Suppressor macrophage treated with lipopolysaccharide for 1 hour (primary cell): ENCODE data around the gene FYN.
"Not testable (repeated sequence)": the region's sequence is repeated elsewhere in the genome, so short reads cannot be mapped to it uniquely, and the experiment has no call there.

Experiments used
- DNase-seq, 3 donors: peaks; one replicate each; pipeline ENCODE4 v3.0.0-alpha.2; 2020 to 2022

FYN gene

GRCh38 chr6:111696814-111697213 is 176.4 kb downstream of the FYN start:
- no peak for DNase-seq

GRCh38 chr6:111692327-111693164 is 180.7 kb downstream of the FYN start:
- DNase-seq: no peak

DNA sequence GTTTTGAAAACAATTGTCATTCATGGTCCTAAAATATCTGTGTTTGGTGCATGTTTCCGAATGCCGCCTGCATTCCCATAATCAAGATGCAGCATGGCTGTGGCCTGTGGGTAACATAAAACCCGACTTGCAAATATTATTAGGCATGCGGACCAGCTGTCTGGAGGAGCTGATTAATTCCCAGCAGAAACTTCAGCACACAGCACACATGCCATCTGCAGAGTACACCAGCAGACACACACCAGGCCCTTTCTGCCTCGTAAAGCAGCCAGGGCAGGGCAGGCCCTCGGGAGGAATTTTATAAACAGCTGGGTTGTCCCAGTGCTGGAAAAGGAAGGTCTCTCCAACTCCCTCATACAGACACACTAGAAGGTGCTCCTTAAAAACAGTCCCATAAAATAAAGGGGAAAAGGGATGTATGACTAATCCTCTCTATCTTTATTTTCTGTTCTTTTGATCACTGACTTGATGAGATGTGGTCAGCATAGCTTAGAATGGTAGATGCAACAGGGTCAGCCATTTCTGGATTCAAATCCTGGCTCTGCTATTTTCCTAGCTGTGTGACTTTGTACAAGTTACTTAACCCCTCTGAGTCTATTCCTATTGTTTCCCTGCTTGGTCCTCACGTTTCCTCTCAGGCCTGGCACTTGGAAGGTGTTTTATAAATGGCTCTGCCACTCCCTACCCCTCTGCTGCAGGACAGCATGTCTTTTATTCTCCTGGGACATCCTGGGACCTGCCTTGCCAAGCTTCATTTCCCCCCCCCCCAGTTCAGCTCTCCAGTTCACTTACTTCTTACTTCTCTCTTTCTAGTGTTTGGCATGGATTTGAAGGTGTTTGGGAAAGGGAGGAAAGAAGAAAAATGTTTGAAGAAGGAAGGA is 181.7 kb downstream of the FYN start:
- DNase-seq: no peak

DNA sequence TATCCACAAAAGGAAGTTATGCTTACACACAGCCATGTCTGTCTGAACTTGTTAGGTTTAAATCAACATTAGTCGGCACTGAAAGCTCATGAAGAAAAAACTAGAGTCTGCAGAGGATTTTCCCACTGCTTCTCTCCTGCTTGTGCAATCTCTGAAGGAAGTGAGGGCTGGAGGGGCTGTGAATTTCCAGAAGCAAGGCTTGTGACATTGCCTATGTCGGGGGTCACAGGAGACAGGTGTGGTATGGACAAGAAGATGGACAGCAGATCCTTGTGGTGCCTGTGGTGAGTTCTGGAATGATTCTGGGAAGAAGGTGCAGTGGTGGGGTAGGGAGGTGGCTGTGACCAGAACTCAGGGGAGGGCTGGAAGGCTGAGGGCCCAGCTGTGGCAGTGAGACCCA is 183.3 kb downstream of the FYN start:
- DNase-seq: no peak

DNA sequence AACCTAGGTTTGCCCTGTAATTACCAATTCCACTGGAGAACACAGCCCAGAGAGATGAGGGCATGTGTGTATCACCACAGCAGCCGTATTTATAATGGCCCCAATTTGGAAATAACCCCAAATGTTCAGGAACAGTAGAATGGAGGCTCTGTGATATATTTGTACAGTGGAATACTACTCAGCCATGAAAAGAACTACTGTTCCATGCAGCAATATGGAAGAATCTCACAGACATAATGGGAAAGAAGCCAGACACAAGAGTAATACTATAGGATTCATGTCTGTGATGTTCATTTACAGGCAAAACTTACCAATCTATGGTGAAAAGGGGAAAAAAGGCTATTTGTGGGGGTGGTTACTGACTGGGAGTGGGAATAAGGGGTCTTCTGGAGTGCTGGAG is 183.8 kb downstream of the FYN start:
- no peak for DNase-seq

- DNase-seq: no peak
Observed at GRCh38 chr6:111688331-111688730, 184.9 kb downstream of the FYN start.

- no peak for DNase-seq
Observed at GRCh38 chr6:111687652-111688051, 185.6 kb downstream of the FYN start.

DNA sequence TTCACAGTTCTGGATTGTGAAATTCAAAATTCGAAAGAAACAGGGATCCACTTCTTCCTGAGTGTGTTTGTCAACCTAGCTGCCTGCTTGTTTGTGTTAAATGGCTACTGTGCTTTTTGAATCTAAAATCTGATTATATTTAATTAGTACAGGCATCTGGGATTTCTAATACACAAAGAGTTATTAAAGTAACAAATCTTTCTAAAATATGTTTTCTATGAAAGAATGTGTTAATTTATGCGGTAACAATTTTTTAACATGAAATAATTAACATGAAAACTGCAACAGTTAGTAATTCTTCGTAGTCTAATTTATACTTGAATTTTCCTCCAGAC is 186.4 kb downstream of the FYN start:
- no peak for DNase-seq

- no peak for DNase-seq
Observed at GRCh38 chr6:111686249-111686931, 186.9 kb downstream of the FYN start.

DNA sequence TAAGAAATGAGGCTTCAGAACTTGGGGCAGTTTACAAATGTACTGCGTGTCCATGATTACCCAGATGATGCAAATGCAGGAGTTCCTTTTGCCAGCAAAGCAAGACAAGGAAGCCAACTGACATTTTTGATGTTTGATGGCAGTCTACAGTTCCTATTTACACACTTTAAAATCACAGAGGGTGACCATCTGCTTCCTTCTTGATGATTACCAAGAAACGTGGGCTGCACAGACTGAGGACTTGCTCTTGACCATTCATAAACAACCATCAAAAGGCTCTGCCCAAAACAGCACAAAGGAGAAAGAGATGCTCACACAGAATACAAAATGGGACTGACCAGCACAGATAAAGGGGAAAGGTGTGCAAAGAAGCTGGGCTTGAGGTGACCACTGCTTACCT is 187.7 kb downstream of the FYN start:
- no peak for DNase-seq

DNA sequence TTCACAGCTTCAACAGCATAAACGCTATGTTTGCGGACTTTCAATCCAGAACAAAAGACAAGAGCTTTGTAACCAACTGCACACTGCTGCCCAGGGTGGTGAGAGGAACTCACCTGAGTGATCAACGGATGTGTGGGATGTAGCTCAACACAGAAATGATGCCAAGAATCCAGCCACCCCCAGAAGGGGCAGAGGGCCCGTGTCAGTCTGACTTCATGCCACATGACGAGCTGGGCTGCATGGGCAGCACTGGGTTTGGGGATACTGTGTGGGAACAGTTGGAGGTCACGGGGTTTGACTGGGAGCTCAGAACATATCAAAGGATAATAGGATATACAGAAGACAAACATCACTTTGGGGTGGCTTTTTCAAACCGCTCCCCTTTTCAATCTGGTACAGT is 188.2 kb downstream of the FYN start:
- no peak for DNase-seq

DNA sequence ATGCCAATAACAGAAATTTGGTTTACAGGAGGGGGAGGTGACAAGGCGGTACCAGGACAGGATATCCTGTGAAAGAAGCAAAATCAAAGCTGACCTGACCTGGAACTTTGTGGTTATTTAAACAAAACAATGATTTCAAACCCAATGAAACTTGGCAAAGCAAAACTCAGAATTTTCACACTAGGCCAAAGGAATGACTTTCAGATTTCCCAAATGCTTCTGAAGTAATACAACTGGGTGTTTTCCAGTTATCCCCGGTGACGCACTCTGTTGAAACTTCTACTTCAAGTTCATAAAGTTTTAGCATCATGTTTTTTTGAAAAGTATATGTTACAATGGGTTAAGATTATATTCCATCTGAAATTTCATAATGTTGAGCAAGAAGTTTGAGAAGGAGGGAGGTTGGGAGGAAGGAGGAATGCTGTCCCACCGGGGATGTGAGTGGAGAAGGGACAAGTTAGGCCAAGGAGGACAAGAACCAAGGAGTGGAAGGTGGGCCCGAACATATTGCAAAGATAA is 189.4 kb downstream of the FYN start:
- no peak for DNase-seq

GRCh38 chr6:111683157-111683556 is 190.1 kb downstream of the FYN start:
- no peak for DNase-seq

- DNase-seq: no peak
Observed at GRCh38 chr6:111681860-111682259, 191.4 kb downstream of the FYN start.

DNA sequence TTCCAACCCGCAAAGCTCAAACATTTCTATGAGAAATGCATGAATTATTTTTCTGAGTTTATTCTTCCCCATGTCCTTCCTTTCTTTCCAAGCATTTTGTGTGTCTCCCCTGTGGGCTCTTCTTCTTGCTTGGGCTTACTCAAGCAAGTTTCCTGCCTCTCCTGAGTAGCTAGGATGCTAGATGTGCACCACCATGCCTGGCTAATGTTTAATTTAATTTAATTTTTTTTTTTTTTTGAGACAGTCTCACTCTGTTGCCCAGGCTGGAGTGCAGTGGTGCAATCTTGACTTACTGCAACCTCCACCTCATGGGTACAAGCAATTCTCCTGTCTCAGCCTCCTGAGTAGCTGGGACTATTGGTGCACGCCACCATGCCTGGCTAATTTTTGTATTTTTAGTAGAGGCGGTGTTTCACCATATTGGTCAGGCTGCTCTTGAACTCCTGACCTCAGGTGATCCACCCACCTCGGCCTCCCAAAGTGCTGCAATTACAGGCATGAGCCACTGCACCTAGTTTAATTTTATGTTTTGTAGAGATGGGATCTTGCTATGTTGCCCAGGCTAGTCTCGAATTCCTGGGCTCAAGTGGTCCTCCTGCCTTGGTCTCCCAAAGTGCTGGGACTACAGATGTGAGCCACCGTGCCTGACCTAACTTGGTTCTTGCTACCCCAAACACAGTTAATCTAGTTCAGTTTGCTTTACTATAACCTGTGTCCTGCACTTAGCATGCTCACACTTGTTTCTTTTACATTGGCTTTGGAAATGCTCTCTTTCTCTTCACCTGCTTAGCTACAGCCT is 192.2 kb downstream of the FYN start:
- DNase-seq: not testable (repeated sequence)

DNA sequence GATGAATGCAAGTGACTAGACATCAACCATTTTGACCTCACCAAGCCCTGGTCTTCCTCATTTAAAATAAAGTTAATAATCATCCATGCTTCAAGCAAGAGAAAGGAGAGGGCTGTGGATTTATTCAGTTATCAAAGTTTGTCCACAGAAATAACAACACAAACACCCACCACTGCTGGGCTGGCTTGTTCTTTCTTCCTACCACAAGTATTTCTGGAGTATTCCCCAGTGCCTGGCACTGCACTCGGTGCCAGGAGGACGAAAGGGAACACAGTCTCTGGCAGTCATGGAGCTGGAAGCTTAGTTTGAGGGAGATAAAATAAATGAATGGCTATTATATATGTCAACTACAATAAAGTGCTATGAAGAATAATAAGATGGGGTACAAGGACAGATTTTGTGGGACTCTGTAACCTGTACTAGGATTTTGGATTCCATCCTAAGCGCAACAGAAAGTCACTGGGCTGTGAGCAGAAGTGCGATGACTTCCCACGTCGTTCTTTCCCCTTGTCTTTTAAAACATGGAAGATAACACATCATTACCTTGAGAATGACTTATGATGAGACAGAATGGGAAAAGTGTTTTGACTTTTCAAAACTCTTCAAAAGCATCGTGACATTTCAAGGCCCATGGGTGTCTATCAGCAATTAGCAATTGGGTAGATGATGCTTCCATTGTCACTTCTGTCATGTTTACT is 193.1 kb downstream of the FYN start:
- no peak for DNase-seq

- no peak for DNase-seq
Observed at GRCh38 chr6:111679126-111679858, 194.0 kb downstream of the FYN start.

- DNase-seq: no peak
Observed at GRCh38 chr6:111677249-111677990, 195.8 kb downstream of the FYN start.

- DNase-seq: no peak
Observed at GRCh38 chr6:111676383-111676782, 196.9 kb downstream of the FYN start.

DNA sequence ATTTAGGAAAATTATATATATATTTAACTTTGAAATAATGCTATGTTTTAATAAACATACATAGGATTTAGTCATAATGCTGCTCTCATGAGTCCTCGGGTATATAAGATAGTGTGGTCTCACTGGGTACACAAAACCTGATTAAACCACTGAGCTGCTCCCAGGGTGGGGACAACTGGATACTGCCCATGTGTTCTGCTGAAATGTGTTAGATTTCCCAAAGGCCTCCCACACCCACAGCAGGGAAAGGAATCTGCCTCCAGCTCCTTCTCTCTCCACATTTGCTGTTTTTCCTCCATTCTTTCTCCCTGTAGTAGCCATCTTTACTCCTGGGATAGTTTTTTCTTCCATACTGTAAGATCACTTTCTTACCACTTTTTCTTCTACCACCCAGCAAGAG is 198.4 kb downstream of the FYN start:
- DNase-seq: no peak
